Stimulated activated effector memory CD8-positive, alpha-beta T cell treated with anti-CD3 and anti-CD28 coated beads, Interleukin-12 subunit alpha, Interleukin-12 subunit beta, amount 100 ng/mL, for 72 hours (primary cell): ENCODE results near the gene TNRC18.

Experiments used
- ATAC-seq: fragments of 150-1000 bp; cut with Tn5 transposase; 2 replicates; pipeline ENCODE4 v1.10.0; 2021
- DNase-seq, 2 donors: peaks; one replicate each; pipeline ENCODE4 v3.0.0; 2021 to 2022; ENCODE audit warnings: low spot score in 2 of 2
- H3K27ac Mint-ChIP-seq: one replicate; pipeline ENCODE4 v1.8.0; 2022; ENCODE audit warnings: mild to moderate bottlenecking, mixed read lengths
- H3K36me3 Mint-ChIP-seq: one replicate; pipeline ENCODE4 v1.8.0; 2022; ENCODE audit warnings: mild to moderate bottlenecking, mixed read lengths
- H3K4me1 Mint-ChIP-seq: one replicate; pipeline ENCODE4 v1.8.0; 2022; ENCODE audit warnings: mixed read lengths
- H3K4me3 Mint-ChIP-seq: one replicate; pipeline ENCODE4 v1.8.0; 2022; ENCODE audit warnings: mild to moderate bottlenecking, mixed read lengths
- H3K9me3 Mint-ChIP-seq: one replicate; pipeline ENCODE4 v1.8.0; 2022; ENCODE audit warnings: mixed read lengths

The TNRC18 gene

GRCh38 chr7:5423976-5424748, 528 bp upstream of the TNRC18 start:
- Mint-ChIP-seq H3K4me1 (peaks cover 48% of the 10 kb centered on the region), H3K27ac (no peak overlapping the region), H3K36me3 (peaks cover 12% of the 10 kb centered on the region), H3K9me3 (no peaks in the 10 kb centered on the region), H3K4me3 (peak overlapping the region; percentile 73)
- DNase-seq, result peak; percentile 21 to 68
- peak; percentile 61 for ATAC-seq

- peaks cover 52% of the 10 kb centered on the region for H3K4me1 Mint-ChIP-seq
- no peak overlapping the region for H3K27ac Mint-ChIP-seq
- peak overlapping the region; percentile 73 for H3K4me3 Mint-ChIP-seq
- peaks cover 10% of the 10 kb centered on the region for H3K36me3 Mint-ChIP-seq
- ATAC-seq (no peak), DNase-seq (no peak)
- no peaks in the 10 kb centered on the region for H3K9me3 Mint-ChIP-seq
These were observed 983 bp downstream of the TNRC18 start for GRCh38 chr7:5422396-5423305.

DNA sequence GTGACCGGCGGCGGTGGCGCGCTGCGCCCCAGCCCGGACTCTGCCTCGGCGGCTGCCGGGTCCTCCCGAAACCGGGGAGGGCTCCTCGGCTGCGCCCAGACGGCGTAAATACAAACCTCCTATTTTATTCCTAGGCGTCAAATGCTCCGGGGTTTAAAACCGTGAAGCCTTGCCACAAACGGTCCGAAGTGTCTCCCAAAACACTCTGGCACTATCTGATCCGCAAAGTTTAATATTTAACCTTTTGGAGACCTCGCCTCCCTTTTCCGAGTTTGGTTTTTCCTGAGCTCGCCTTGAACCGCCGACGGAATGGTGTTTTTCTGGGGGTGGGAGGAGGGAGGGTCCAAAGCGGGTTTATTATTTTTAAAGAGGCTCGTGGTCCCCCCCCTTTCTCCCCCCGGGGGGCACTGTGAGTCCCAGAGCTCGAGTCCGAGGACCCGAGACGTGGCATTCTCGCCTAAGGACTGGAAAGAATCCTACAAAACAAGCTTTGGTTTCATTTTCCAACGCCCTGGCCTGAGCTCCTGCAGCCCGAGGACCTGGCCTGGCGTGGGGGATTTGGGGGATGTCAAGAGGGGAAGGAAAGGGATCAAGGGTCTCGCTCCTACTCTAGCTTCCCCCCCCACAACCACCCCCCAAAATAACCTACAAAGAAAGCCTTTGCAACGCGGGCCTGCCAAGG, 1.8 kb downstream of the TNRC18 start:
- no peak for ATAC-seq

GRCh38 chr7:5420881-5421713, 2.5 kb downstream of the TNRC18 start:
- DNase-seq (peak; percentile 20 to 70), ATAC-seq (peak; percentile 38)

More for the DNA sequence above, 1.8 kb downstream of the TNRC18 start:
- H3K27ac Mint-ChIP-seq, result no peak overlapping the region
- H3K9me3 Mint-ChIP-seq, result no peaks in the 10 kb centered on the region
- peaks cover 6% of the 10 kb centered on the region for H3K36me3 Mint-ChIP-seq
- H3K4me3 Mint-ChIP-seq, result peak overlapping the region; percentile 73
- peaks cover 46% of the 10 kb centered on the region for H3K4me1 Mint-ChIP-seq
- DNase-seq, result peak in 1 of 2 donors; percentile 56

DNA sequence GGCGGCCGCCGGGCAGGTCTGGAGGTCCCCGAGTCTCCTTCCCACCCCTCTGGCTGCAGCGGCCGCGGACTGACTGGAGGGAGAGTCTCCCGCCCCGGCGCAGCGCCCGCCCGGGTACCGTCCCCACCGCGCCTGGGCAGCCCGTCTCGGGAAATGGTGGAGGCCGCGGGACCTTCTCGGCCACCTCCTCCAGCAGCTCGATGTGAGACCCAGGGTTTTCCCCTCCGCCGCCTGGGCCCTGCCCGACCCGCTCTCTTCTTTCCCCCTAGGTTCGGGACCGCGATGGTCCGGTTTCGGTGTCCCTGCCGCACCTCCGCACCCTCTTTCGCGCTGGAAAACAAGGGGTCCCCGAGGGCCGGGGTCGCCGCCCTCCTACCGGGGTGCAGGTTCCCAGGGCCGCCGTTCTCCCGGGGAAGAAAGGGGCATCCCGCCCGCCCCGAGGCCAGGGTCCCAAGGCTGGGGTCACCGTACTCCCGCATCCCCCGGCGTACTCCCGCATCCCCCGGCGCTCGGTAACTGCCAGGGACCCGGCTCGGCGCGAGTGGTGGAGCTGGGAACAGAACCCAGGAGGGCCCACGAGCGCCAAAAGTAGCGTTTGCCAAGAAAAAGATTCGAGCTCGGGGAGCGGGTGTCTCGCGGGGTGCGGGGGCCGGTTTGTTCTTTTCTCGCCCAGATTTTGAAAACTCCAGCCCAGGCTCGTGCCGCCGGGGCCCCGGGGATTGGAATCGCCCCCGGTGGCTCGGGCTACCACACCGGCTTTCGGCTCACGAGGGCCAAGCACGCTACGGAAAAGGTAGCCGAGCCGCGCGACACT, 3.4 kb downstream of the TNRC18 start:
- Mint-ChIP-seq H3K4me1 (peaks cover 39% of the 10 kb centered on the region), H3K27ac (no peak overlapping the region), H3K9me3 (no peaks in the 10 kb centered on the region), H3K4me3 (peak overlapping the region; percentile 73), H3K36me3 (peaks cover 6% of the 10 kb centered on the region)
- ATAC-seq (peak; percentile 9), DNase-seq (peak in 1 of 2 donors; percentile 66)

More at GRCh38 chr7:5420881-5421713, 2.5 kb downstream of the TNRC18 start:
- Mint-ChIP-seq H3K4me1 (peaks cover 46% of the 10 kb centered on the region), H3K27ac (no peak overlapping the region), H3K9me3 (no peaks in the 10 kb centered on the region), H3K36me3 (peaks cover 6% of the 10 kb centered on the region), H3K4me3 (peak overlapping the region; percentile 73)

DNA sequence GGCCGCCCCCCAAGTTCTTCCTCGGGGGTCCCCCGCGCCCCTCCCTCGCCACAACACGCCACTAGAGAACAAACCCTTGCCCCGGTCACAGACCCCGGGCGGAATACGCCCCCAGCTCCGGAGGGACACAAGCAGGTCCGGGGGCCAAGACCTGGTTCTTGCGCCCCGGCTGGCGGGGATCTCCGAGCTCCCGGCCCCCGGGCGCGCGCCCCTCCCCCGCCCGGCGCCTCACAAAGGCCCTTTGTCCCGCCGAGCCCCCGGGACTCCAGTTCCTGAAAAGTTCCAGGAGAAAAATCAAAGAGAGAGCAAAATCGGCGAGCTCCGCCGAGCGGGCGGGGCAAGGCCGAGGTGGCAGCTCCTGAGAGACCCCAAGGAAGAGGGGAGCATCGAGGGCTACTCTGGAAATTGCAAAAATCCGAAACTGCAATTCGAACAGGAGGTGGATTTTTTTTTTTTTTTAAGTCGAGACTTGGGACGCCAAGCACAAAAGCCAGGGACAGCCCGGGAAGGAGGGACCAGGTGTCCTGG, 4.0 kb downstream of the TNRC18 start:
- Mint-ChIP-seq H3K36me3 (peaks cover 6% of the 10 kb centered on the region), H3K4me3 (peak overlapping the region; percentile 73), H3K27ac (no peak overlapping the region), H3K4me1 (peaks cover 34% of the 10 kb centered on the region), H3K9me3 (no peaks in the 10 kb centered on the region)
- peak in 1 of 2 donors; percentile 54 for DNase-seq
- no peak for ATAC-seq

DNA sequence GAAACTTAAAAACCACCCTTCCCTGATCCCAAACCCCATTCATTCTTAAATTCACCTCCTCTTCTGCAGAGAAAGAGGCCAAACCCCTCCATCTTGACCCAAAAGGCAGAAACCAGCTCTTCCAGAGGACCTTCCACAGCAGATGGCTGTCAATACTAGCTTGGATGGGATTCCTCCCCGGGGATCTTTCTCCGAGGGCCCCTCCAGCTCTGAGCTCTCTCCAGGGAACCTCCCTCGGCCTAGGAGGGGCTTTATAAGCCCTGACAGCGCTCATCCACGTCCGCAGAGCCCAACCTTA, 5.4 kb downstream of the TNRC18 start:
- no peak for ATAC-seq
- DNase-seq, result no peak
- Mint-ChIP-seq H3K27ac (no peak overlapping the region), H3K9me3 (no peaks in the 10 kb centered on the region), H3K36me3 (no peaks in the 10 kb centered on the region), H3K4me1 (peaks cover 28% of the 10 kb centered on the region), H3K4me3 (peak overlapping the region; percentile 73)

GRCh38 chr7:5417106-5418071, 6.2 kb downstream of the TNRC18 start:
- Mint-ChIP-seq H3K4me1 (peaks cover 23% of the 10 kb centered on the region), H3K36me3 (no peaks in the 10 kb centered on the region), H3K4me3 (no peak overlapping the region), H3K27ac (no peak overlapping the region), H3K9me3 (no peaks in the 10 kb centered on the region)
- no peak for ATAC-seq
- no peak for DNase-seq

DNA sequence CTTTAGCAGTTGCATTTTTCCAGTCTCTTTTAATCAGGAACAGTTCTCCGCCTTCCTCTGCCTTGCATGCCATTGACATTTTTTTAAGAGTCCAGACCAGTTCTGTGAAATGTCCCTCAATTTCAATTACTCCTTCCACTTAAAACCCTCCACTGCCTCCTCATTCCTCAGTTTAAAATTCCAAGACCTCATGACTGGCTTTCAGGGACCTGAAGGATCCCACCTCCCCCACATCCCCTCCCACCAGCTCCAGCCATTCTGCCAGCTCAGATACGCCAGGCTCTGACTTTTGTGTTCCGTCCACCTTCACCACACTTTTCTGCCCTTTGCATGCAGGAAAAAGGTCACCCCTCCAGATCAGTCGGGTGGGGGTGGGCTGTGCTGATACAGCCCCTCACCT, 8.7 kb downstream of the TNRC18 start:
- Mint-ChIP-seq H3K4me1 (peaks cover 13% of the 10 kb centered on the region), H3K9me3 (no peaks in the 10 kb centered on the region)
- no peak for ATAC-seq

GRCh38 chr7:5413449-5413786, 10.2 kb downstream of the TNRC18 start:
- H3K27ac Mint-ChIP-seq, result peak overlapping the region; percentile 36
- no peak overlapping the region for H3K4me3 Mint-ChIP-seq
- H3K4me1 Mint-ChIP-seq, result peaks cover 2% of the 10 kb centered on the region
- no peak for DNase-seq
- no peaks in the 10 kb centered on the region for H3K9me3 Mint-ChIP-seq
- no peaks in the 10 kb centered on the region for H3K36me3 Mint-ChIP-seq
- ATAC-seq, result no peak

More for the DNA sequence above, 8.7 kb downstream of the TNRC18 start:
- Mint-ChIP-seq H3K4me3 (no peak overlapping the region), H3K36me3 (no peaks in the 10 kb centered on the region), H3K27ac (no peak overlapping the region)
- DNase-seq, result no peak

DNA sequence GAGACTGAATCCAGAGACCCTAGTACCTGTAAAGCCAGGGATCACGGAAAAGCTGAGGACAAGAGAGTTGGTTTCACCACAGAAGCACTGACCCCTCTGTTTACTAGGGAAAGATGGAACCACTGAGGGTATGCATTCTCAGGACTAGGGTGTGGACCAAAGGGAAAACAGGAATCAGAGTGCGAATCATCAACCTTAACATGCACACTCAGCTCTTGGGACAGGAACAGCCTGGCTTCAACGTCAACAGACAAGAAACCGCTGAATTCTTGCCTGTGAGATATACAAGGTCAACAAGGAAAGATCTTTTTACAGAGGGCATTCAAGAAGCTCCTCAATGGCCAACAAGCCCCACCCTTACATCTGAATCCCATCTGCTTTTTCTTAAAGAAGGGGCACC, 14.9 kb downstream of the TNRC18 start:
- no peak for DNase-seq
- no peak for ATAC-seq
- H3K9me3 Mint-ChIP-seq, result no peaks in the 10 kb centered on the region
- H3K4me1 Mint-ChIP-seq, result no peaks in the 10 kb centered on the region
- no peaks in the 10 kb centered on the region for H3K36me3 Mint-ChIP-seq
- no peak overlapping the region for H3K27ac Mint-ChIP-seq
- no peak overlapping the region for H3K4me3 Mint-ChIP-seq

- H3K4me3 Mint-ChIP-seq, result no peak overlapping the region
- DNase-seq (no peak), ATAC-seq (no peak)
- H3K27ac Mint-ChIP-seq, result no peak overlapping the region
- no peaks in the 10 kb centered on the region for H3K9me3 Mint-ChIP-seq
- no peaks in the 10 kb centered on the region for H3K4me1 Mint-ChIP-seq
- no peaks in the 10 kb centered on the region for H3K36me3 Mint-ChIP-seq
These were observed 16.4 kb downstream of the TNRC18 start for GRCh38 chr7:5406957-5407945.
